HG03571 (cell line): Measurements from ENCODE around the gene WDR31.

Experiments used
- ATAC-seq: cut with Tn5 transposase; IDR thresholded peaks from one replicate; pipeline ENCODE4 v1.9.1; 2021; ENCODE audit not compliant: unreplicated experiment

Gene WDR31

GRCh38 chr9:113341712-113342410 lies 1.8 kb upstream of the WDR31 start:
- ATAC-seq, result no peak

DNA sequence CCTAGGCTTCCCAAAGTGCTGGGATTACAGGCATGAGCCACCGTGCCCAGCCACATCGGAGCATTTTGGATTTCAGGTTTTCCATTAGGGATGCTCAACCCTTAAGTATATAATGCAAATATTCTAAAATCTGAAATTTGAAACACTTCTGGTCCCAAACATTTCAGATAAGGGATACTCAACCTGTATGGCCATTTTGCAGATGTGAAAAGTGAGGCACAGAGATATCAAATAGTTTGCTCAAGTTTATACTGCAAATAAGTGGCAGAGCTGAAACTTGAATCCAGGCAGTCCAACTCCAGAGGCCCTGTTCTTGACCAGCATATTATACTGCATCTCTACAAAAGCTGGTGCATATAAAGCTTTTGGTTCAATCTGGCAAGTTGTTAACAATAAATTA lies 2.4 kb downstream of the WDR31 start:
- no peak for ATAC-seq

DNA sequence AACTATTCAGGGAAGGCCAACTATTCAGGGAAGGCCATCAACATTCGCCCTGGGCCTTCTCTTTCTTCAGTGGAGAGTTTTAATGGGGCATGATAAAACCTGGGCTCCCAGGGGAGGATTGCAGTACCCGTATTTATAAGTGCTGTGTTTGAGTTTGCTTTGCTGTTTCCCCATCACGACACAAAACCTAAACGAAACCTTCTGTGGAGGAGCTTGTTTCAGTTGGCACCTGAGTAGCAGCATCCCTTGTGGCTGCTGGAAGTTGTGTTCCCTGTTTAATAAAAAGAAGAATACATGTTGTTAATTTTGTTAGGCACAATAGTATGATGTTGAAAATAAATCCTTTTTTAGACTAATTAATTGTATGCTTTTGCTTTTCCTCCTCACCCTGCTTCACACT lies 8.3 kb downstream of the WDR31 start:
- no peak for ATAC-seq

- no peak for ATAC-seq
These were observed 11.9 kb downstream of the WDR31 start for GRCh38 chr9:113328045-113328782.

DNA sequence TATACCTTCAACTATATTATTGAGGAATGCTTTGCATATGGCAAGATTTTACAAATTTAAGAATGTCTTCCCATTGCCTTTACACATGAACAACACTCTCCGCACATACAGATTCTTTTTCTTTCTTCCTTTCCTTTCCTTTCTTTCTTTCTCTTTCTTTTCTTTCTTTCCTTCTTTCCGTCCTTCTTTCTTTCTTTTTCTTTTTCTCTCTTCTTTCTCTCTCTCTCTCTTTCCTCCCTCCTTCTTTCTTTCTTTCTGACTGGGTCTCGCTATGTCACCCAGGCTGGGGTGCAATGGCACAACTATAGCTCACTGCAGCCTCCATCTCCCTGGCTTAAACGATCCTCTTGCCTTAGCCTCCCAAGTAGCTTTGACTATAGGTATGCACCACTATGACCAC lies 13.8 kb downstream of the WDR31 start:
- ATAC-seq, result no peak

DNA sequence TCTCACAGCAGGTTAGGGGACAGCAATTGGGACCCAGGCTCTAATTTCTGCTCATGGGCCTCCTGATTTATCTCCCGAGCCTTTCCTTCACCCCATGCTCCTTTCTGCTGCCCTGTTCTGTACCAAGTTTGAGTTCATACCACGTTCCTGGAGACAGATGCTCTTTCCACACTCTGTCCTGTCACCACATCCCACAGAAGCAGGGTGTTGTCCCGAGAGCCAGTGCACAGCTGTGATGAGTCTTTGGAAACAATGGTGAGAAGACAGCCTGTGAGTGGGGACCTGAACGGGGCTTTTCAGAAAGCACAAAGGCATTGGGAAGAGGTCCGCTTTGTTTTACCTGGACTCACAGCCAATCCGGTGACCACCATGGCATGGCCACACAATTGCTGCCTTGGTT lies 17.4 kb downstream of the WDR31 start:
- no peak for ATAC-seq

GRCh38 chr9:113320051-113320450 lies 20.0 kb downstream of the WDR31 start:
- ATAC-seq, result no peak

- ATAC-seq, result no peak
These were observed 21.0 kb downstream of the WDR31 start for GRCh38 chr9:113319054-113319453.

GRCh38 chr9:113317777-113318176 lies 22.3 kb downstream of the WDR31 start:
- no peak for ATAC-seq

- ATAC-seq, result no peak
These were observed 24.0 kb downstream of the WDR31 start for GRCh38 chr9:113316030-113316429.

GRCh38 chr9:113315231-113315630 lies 24.8 kb downstream of the WDR31 start:
- no peak for ATAC-seq

DNA sequence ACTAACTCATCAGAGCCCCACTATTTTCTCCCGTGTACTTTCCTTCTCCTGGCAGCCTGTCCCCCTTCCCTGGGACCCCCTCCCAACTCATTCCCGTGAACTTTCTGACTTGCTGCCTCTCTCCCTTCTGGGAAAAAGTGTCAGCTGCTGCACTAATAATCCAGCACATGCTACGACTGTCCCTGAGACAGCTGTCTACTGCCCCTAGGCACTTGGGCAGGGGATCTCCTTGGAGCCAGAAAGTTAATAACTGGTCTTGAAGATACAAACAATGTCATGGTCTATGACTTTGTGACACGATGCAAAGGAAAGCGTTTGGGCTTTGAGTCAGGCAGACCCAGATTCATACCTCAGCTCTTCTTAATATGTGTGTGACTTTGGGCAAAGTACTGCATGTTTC lies 26.8 kb downstream of the WDR31 start:
- ATAC-seq, result no peak

DNA sequence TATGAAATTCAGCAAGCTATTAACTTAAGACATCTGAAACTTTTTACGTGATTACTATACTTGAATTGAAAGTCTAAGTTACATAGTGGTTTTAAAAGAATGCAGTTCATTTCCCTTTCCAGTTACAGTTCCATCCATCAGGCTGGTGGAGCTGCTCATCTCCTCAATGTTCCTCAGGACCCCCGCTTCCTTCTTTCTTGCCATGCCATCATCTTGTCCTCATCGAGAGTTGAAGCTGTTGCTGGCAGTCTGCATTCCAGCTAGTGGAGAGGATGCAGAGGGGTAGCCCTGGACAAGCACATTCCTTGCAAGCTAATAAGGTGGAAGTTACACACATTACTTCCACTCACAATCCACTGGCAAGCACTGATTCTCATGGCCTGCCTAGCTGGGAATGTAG lies 28.1 kb downstream of the WDR31 start:
- no peak for ATAC-seq

DNA sequence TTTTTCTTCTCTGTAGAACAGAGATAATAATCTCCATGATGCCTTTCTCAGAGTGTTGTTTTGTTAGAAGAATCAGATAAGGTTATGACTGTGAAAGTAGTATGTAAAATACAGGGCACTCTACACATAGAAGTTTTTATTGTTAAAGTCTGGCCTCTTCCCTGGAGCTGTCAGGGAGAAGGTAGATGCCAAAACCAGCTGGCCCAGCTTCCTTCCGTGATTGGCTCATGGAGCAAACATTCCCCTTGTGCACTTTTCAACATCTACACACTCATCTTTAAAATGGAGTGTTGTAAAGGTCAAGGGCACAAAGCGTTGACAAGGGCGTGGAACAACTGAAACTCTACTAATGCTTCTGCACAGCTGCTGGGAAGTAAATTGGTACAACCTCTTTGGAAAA lies 29.5 kb downstream of the WDR31 start:
- no peak for ATAC-seq

- no peak for ATAC-seq
These were observed 30.8 kb downstream of the WDR31 start for GRCh38 chr9:113309204-113309813.

DNA sequence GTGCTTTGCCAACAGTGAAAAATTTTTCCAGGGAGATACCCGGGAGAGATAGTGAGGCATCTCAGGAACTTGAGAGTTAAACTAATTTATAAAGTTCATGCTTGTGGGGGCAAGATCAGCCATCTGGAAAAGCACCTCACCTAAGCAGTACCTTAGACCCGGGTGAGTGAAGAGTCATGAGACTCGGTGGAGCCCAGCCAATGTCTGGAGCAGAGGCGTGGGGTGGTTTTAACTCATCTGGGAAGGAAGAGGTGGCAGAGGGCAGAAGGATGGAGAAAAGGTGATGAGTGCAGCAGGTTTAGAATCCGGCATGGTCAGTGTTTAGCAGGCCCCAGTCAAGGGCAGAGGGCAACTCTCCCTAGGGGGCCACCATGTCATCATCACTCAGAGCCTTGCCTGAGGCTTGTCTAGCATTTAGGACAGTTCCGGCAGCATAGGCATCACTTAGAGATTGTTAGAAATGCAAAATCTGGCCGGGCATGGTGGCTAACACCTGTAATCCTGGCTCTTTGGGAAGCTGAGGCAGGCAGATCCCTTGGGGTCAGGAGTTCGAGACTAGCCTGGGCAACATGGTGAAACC lies 32.6 kb downstream of the WDR31 start:
- no peak for ATAC-seq

DNA sequence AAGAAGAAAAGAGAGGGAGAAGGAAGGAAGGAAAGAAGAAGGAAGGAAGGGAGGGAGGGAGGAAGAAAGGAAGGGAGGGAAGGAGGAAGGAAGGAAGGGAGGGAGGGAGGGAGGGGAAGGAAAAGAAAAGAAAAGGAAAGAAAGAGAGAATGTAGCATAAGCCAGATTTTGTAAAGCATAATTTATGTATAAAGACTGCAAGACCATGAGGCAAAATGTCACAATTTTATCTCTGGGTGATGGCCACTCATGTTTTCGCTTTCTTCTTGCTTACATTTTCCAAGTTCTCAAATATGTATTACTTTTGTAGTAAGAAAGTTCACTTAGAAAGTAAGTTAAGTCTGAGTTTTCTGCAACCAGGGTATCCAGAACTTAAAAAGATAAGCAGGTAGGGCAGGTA lies 33.5 kb downstream of the WDR31 start:
- no peak for ATAC-seq

DNA sequence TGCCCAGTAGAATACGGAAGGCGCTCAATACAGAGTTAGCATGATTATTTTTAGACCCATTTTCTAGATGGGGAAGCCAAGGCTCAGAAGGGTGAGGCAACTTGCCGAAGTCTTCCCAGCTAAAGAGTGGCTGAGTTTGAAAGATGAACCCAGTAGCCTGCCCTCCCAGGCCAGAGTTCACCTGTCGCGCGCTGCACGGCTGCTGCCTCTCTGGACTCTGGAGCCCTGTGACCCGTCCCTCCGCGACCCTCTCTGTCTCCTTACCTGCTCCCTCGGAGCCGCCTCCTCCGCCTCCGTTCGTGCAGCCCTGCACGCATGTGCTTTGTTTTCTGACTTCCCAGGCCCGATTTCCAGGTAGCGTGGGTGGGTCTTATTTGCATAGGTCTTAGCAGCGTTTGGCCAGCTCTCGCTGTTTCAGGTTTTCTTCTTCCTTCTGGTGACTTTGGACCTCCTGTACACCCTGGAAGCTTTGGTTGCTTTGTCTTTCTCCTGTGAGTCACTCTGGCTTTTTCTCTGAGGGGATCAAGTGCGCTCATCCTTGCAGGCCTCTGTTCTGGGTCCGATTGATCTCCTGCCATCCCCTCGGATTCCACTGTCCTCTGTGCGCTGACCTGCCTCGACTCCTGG lies 37.2 kb downstream of the WDR31 start, which contains the start of gene RNF183:
RNF183 (minus strand) TSS at position 585 of the 627 bp plus-strand sequence. CDS start 5,192 bp downstream, outside the sequence.
- ATAC-seq, result no peak

DNA sequence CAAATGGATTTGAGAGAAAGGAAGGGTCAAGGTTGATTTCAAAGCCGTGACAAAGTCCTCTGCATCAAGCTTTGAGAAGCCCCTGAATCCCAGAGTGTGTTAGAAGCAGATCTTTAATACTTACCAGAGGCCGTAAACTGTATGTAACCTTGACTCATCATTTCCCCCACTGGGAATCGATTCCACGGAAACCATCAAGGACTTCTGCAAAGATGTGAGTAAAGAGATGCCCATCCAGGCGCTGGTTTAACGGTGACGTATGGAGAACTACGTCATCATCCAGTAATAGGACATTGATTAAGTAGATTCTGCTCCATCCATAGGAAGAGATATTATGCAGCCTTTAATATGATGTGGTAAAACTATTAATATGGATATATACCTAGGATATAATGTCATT lies 38.5 kb downstream of the WDR31 start:
- no peak for ATAC-seq

DNA sequence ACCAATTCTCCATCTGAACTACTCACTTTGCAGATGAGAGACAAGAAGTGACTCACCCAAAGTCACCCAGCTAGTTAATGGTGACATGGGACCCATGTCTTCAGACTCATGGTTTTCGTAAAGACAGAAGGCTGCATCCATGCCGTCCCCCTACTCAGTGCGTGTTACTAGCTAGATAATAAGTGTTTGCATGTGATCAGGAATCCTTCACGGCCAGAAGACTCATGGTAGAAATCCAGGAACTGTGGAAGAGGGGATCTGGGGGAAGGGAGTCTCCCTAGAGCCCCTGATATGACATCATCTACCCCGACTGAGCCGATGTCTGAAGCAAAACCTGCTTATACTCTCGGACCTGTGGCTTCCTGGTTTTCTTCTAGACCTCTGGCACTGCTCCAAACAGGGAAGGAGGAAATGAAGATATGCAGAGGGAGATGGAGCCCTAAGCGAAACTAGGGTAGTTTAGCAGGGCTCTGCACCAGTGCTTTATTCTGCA lies 40.2 kb downstream of the WDR31 start:
- ATAC-seq, result no peak
